Measurements from ENCODE around the gene ENO4. TPM values are rescaled to one million over a fixed set of nuclear protein-coding genes. Genes with fewer than 3 reads are reported as not detected.

The ENO4 gene
- total RNA-seq, 1 donor from 2014 or later, result 0.50 TPM

DNA sequence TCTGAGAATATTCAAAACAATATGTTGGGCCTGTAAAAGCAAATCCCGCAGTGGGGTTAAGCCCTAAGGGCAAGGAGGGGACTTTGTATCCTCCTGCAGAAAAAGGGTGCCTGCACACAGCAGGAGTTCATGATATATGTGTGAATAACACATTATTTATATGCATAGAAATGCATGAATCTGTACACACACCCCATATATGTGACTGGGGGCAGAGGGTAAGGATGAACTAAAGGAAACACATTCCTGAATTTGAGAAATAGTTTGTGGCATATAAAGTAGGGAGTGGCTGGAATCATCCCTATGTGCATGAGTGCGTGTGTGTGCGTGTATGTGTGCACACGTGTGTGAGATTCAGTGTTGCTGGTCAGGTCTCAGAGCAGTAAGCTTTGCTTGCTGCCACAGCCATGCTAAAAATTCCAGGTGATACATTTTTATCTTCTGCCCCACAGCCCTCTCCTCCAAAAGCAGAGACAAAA lies 18.9 kb downstream of the ENO4 start:
- DNase-seq (ENCODE audit: low read depth), result no peak

DNA sequence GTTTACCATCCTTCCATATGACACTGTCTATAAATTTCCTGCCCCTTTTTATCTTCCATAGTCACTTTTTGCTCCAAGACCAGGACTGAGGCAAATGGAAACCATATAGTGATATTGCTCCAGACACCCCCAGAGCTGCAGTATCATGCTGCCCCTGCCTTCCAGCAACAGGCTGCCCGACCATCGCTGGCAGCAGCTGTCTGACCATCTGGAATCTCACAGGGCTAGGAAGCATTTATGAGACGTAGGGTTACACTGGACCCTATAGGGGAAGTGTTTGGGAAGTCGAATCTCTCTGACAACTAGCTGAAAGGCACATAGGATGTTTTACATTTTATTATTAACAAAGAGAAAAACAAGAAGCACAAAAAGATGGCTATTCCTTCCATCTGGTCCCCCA lies 19.4 kb downstream of the ENO4 start:
- no peak for DNase-seq (ENCODE audit: low read depth)

DNA sequence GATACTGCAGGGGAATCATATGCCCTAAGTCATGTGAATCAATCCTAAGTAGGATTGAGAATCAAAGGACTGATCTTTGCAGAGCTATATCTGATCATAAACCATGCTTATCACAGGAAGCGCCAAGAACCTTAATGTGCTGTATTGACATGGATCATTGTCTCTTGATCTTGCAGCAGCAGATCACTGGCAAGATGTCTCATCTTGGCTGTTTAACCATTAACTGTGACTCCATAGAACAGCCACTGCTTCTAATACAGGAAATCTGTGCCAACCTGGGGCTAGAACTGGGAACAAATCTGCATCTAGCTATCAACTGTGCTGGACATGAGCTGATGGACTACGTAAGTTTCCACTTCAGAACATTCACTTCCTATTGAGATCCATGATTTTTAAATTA lies 21.6 kb downstream of the ENO4 start:
- DNase-seq (ENCODE audit: low read depth), result peak; percentile 65

DNA sequence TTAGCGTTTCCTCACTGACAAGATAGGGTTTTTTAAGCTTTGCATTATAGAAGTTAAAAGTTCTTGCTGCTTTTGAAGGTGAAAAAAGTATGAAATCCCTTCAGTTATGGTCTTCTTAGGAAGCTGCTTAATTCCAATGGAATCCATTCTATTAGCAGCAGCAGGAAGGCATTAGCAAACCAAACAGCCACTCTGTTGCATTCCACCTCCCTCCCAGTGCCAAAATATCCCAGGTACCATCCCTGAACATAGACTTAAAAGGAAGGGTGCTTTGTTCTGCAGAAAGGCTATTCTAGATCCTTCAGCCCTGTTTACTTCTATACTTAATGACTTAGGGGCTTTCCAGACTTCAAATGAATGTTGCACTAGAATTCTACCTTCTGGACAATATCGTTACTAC lies 23.8 kb downstream of the ENO4 start:
- no peak for DNase-seq (ENCODE audit: low read depth)

DNA sequence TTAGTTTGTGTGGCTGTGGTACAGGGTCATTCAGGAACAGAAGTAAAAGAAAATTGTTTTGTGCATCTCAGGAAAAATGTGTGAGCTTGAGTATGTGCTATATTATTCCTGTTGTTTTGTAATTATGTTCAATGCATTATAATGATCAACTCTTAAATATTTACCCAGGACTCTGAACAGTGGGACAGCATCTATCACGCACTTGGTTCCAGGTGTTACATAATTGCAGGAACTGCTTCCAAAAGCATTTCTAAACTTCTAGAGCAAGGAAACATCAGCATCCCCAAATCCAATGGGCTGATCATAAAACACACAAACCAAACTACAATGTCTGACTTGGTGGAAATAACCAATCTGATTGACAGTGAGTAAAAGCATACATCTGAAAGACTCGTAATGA lies 26.6 kb downstream of the ENO4 start:
- no peak for DNase-seq (ENCODE audit: low read depth)

GRCh38 chr10:116877391-116877790 lies 28.1 kb downstream of the ENO4 start:
- no peak for DNase-seq (ENCODE audit: low read depth)

GRCh38 chr10:116878123-116878522 lies 28.8 kb downstream of the ENO4 start:
- no peak for DNase-seq (ENCODE audit: low read depth)

- no peak for DNase-seq (ENCODE audit: low read depth)
Measured at GRCh38 chr10:116879817-116880216, 30.5 kb downstream of the ENO4 start.

GRCh38 chr10:116880716-116881482 lies 31.6 kb downstream of the ENO4 start:
- no peak for DNase-seq (ENCODE audit: low read depth)

- no peak for DNase-seq (ENCODE audit: low read depth)
Measured at GRCh38 chr10:116882639-116883038, 33.3 kb downstream of the ENO4 start.

GRCh38 chr10:116886772-116887171 lies 37.5 kb downstream of the ENO4 start:
- DNase-seq (ENCODE audit: low read depth), result no peak

DNA sequence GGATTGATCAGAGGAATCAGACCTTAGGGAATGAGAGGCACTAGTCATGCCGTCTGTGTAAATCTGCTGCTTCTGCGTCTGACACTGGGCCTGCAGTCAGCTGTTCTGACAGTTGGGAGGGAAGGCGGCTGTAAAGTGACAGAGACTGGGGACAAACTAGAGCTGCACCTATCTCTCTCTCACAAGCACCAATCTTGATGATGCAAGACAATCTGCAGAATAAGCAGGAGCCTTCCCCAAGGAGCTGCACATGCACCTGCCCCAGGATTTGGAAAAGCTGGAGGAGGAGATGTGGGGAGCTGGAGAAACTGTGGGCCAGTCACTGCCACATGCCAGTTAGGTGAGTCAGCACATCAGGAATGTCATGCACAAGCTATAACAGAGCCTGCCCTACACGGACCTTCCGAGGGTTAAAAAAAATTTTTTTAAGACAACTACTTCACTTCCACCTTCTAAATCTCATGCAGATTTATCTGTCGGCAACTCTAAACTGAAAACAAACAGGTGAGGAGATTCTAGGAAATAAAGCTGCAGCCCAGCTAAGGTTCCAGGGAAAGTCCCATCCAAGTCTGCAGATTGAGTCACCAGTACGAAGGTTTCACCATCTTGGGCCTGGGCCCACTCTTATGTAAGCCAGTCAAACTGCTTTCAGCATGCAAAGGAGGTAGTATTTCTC lies 39.2 kb downstream of the ENO4 start:
- peak; percentile 91 for DNase-seq (ENCODE audit: low read depth)

- DNase-seq (ENCODE audit: low read depth), result no peak
Measured at GRCh38 chr10:116889066-116889465, 39.8 kb downstream of the ENO4 start.

DNA sequence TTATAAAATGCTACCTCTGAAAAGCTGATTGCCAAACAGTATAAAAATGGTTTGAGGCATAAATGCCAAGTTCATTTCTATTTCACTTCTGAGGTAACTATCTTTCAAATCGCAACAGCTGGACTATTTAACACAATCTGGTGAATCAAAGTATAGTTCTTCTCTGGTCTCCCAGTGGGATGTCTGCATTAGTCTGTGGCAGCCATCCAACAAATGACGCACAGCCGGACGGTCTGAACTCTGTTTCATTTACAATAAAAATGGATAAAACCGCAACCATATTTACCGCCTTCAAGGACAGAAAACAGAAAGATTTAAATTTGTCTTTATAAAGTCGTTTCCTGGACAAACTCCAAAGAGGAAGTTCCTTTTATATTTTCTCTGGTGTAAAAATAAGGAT lies 41.9 kb downstream of the ENO4 start:
- DNase-seq (ENCODE audit: low read depth), result no peak

DNA sequence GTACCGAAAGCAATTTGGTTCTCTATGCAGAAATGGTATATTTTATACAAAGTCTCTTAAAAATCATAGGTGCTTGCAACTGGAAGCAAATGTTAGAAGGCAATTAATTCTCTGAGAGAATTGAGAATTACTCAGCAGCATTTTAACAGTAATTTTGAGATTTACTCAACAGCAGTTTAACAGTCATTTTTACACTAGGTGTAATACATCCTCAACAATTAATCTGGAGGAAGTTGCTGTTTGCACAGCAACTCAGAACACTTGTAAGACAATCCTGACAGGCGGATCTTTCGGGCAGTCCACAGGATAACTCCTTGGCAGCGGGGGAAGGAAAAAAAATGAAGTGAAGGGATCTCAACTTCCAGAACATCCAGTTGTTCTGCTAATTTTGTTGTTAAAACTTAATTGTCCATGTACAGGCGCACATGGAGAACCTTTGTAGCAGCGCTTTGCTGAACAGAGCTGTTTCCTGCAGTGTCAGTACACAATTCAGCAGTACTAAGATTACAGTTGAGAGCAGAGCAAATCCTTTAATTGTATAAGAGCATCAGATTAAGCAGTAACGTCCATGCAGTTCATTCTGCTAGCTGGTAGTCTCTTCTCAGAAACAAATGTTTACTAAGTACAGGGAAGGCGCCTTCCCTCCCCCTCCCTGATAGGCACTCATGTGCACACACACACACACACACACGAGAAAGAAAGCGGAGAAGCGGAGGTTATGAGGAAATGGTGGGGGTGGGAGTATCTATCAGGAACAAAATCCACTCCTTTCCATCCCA lies 43.8 kb downstream of the ENO4 start:
- no peak for DNase-seq (ENCODE audit: low read depth)

DNA sequence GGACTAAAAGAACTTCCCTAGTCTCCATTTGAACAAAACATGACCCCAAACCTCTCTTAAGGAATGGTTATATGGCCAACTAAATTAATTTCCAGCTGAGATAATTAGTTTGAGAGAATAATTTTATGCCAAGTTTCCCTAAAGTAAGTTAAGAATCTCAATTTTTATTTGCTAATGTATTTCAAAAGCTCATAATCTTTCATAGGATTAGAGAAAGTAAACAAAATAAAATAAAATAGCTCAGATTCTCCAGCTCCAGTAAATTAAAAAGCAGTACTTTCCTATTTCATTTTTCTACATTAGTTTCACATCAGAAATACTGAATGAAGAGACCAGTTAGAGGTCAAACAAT lies 44.4 kb downstream of the ENO4 start:
- DNase-seq (ENCODE audit: low read depth), result no peak

- peak; percentile 99 for DNase-seq (ENCODE audit: low read depth)
Measured at GRCh38 chr10:116899626-116900025, 50.3 kb downstream of the ENO4 start.

DNA sequence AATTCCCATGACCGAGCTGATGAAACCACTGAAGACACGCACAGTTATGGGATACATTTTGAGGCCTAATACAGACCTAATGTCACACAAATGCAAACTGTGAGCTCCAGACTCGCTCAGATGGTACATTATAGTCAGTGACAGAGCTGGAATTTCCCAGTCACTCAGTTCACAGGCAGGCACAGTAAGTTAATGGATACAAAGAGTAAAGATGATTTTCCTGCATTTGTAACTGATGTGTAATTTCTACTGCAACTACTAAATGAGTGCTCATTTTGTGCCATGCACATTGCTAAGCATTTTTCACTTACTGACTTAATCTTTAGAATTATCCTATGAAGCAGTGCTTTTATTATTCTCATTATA lies 56.5 kb downstream of the ENO4 start:
- peak; percentile 58 for DNase-seq (ENCODE audit: low read depth)

- no peak for DNase-seq (ENCODE audit: low read depth)
Measured at GRCh38 chr10:116907245-116907987, 58.1 kb downstream of the ENO4 start.

GRCh38 chr10:116909307-116909706 lies 60.0 kb downstream of the ENO4 start:
- DNase-seq (ENCODE audit: low read depth), result no peak

DNA sequence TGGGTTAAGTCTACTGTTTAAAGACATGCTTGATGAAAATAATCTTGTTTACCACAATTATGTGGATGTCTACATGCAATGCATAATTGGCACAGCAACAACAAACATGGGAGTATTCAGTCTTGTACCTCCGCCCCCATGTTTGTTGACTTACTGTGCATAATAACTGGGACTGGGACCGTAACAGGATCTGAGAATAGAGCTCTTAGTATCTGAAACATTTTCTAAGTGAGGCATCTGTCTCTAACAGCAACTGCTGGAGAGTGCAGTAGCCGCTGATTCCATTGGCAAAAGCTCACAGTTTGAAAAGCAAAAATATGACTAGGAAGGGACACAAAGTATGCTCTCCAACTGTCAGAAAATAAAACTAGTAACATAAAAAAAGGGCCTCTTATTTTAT lies 61.6 kb downstream of the ENO4 start:
- no peak for DNase-seq (ENCODE audit: low read depth)

GRCh38 chr10:116912162-116912561 lies 62.9 kb downstream of the ENO4 start:
- peak; percentile 65 for DNase-seq (ENCODE audit: low read depth)
